Stimulated activated naive B cell treated with anti-CD40 and anti-IgM and Interleukin-4, amounts not matched to agents 10 μg/mL and 1 μg/mL and 100 μg/mL, for 72 hours (primary cell): ENCODE measurements around the gene TOMM70.
A peak's percentile ranks its signal among the peaks of the same experiment; 100 is the strongest.
"Not testable (repeated sequence)": the region's sequence is repeated elsewhere in the genome, so short reads cannot be mapped to it uniquely, and the experiment has no call there.

Experiments
- ATAC-seq, 2 donors: fragments of 150-1000 bp; cut with Tn5 transposase; replicated peaks; 2 replicates each; pipeline ENCODE4 v1.10.0; 2021; ENCODE audit warnings: moderate library complexity in 1 of 2
- DNase-seq: peaks from one replicate; pipeline ENCODE4 v3.0.0; 2021
- H3K27ac Mint-ChIP-seq: one replicate; pipeline ENCODE4 v1.8.0; 2022; ENCODE audit warnings: mild to moderate bottlenecking, mixed read lengths
- H3K27me3 Mint-ChIP-seq, 2 donors: one replicate each; pipeline ENCODE4 v1.8.0; 2022; ENCODE audit warnings: mixed read lengths in 2 of 2
- H3K36me3 Mint-ChIP-seq, 2 donors: one replicate each; pipeline ENCODE4 v1.8.0; 2022; ENCODE audit warnings: mixed read lengths in 2 of 2, mild to moderate bottlenecking in 1 of 2
- H3K4me1 Mint-ChIP-seq, 2 donors: one replicate each; pipeline ENCODE4 v1.8.0; 2022; ENCODE audit warnings: mixed read lengths in 2 of 2, mild to moderate bottlenecking in 1 of 2
- H3K4me3 Mint-ChIP-seq, 2 donors: one replicate each; pipeline ENCODE4 v1.8.0; 2022; ENCODE audit warnings: mild to moderate bottlenecking in 2 of 2, mixed read lengths in 2 of 2, moderate library complexity in 1 of 2
- H3K9me3 Mint-ChIP-seq, 2 donors: one replicate each; pipeline ENCODE4 v1.8.0; 2022; ENCODE audit warnings: mixed read lengths in 2 of 2, mild to moderate bottlenecking in 1 of 2

The TOMM70 gene

DNA sequence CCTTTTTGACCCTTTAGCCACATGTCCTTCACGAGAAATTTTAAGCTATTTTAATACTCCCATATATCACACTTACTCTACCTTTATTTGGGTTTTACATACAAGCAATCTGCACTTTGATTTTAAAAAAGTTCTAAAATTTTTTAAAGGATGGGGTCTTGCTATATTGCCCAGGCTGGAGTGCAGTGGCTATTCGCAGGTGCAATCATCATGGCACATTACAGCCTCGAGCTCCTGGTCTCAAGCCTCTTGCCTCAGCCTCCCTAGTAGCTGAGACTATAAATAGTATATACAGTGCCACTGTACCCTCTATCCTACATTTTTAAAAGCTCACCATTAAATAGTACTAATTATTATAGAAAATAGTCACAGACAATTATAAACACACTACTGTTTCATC, 36.5 kb downstream of the TOMM70 start:
- ATAC-seq (no peak), DNase-seq (no peak)
- no peak overlapping the region for H3K4me3 Mint-ChIP-seq
- no peaks in the 10 kb centered on the region for H3K27me3 Mint-ChIP-seq
- no peaks in the 10 kb centered on the region for H3K4me1 Mint-ChIP-seq
- peaks cover 35 to 47% of the 10 kb centered on the region in 2 donors for H3K36me3 Mint-ChIP-seq
- H3K9me3 Mint-ChIP-seq, result peaks cover 3 to 4% of the 10 kb centered on the region in 2 donors
- no peak overlapping the region for H3K27ac Mint-ChIP-seq

DNA sequence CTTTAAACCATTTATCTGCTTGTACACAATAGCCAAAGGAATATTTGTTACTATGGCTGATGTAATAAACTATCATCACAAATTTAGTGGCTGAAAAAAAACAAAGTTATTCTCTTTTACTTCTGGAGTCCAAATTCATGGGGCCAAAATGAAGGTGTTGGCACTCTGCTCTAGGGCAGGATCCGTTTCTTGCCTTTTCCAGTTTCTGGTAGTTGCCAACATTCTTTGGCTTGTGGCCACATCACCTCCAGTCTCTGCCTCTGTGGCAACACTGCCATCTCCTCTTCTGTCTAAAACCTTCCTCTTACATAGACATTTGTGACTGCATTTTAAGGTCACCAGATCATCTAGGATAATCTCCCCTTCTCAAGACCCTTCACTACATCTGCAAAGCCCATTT, 39.0 kb downstream of the TOMM70 start:
- Mint-ChIP-seq H3K4me1 (no peaks in the 10 kb centered on the region), H3K36me3 (peaks cover 44 to 61% of the 10 kb centered on the region in 2 donors), H3K9me3 (peaks cover 3 to 4% of the 10 kb centered on the region in 2 donors), H3K27ac (no peak overlapping the region), H3K27me3 (no peaks in the 10 kb centered on the region), H3K4me3 (no peak overlapping the region)
- no peak for ATAC-seq
- DNase-seq, result no peak

DNA sequence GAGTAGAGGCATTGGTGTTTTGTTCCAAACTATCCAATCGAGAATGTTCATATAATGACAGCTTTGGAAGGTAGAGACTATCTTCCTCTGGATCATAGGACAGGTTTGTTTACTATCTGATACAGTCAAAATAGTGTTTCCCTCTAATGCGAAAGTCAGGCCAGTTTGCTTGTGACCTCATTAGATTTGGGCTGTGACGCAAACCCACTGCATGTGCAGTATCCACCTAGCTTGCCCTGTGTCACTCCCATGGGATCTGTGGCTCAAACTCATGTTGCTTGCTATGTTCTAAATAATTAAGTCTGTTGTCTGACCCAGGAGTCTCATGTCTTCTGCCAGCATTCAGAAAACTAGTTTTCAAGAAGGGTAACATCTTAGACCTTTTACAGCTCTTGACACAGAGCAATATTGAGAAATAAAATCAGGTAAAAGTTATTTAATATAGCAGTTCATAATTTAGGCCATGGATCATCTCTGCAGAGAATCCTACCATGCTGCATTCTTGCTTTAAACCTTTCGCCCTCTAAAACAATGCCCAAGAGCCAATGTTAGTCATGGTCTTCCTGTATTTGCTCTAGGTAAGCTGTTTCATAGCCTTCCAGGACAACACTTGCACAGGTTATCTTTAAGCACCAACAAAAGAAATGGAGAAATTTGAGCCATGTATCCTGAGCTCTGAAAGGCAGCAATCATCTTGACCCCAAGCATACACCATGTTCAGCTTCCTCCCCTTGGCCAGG, 40.0 kb downstream of the TOMM70 start:
- peaks cover 45 to 61% of the 10 kb centered on the region in 2 donors for H3K36me3 Mint-ChIP-seq
- no peak overlapping the region for H3K4me3 Mint-ChIP-seq
- no peaks in the 10 kb centered on the region for H3K27me3 Mint-ChIP-seq
- H3K27ac Mint-ChIP-seq, result peak overlapping the region; percentile 47
- peaks cover 3 to 4% of the 10 kb centered on the region in 2 donors for H3K9me3 Mint-ChIP-seq
- DNase-seq (no peak), ATAC-seq (no peak)
- H3K4me1 Mint-ChIP-seq, result no peaks in the 10 kb centered on the region

DNA sequence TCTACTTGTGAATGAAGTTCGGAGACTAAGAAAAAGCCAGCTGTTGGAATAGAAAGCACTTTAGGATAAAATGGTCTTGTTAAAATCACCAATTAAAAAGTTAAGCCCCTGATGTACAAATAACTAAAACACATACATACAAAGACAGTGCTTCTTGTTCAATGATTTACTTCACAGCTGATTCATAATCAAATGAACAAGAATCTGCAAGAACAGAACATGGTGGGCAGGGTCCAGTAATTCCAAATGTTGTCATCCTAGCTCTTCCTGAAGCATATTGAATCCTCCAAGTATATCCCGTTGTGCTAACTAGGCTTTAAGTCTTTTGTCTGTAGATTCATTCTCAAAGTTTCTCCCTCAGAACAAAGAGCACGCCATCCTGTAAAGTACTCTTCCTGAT, 41.9 kb downstream of the TOMM70 start:
- H3K4me3 Mint-ChIP-seq, result no peak overlapping the region
- DNase-seq (no peak), ATAC-seq (no peak)
- H3K27ac Mint-ChIP-seq, result no peak overlapping the region
- H3K4me1 Mint-ChIP-seq, result peaks cover 0 to 2% of the 10 kb centered on the region in 2 donors
- peaks cover 3 to 4% of the 10 kb centered on the region in 2 donors for H3K9me3 Mint-ChIP-seq
- no peaks in the 10 kb centered on the region for H3K27me3 Mint-ChIP-seq
- H3K36me3 Mint-ChIP-seq, result peaks cover 46 to 63% of the 10 kb centered on the region in 2 donors

DNA sequence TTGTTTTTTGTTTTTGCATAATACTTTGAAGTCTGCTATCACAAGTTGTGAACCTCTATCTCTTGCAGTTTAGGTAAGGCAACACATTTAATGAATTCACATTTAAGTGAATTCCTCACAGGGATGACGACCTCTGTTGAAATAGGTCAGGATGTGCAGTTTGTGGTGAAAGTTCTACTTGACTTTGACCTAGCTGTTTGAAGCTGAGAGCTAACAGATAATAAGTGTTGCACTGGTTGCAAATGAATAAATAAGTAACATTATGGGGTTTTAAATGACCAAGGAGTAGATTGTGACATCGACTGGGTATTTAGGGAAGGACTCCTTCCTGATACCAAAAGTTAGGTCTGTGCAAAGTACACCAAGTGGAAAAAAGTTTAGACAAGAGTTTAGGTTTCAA, 42.5 kb downstream of the TOMM70 start:
- ATAC-seq (no peak), DNase-seq (no peak)
- Mint-ChIP-seq H3K27ac (no peak overlapping the region), H3K9me3 (peaks cover 3 to 4% of the 10 kb centered on the region in 2 donors), H3K27me3 (no peaks in the 10 kb centered on the region), H3K4me3 (no peak overlapping the region), H3K4me1 (peaks cover 0 to 2% of the 10 kb centered on the region in 2 donors), H3K36me3 (peaks cover 42 to 59% of the 10 kb centered on the region in 2 donors)

DNA sequence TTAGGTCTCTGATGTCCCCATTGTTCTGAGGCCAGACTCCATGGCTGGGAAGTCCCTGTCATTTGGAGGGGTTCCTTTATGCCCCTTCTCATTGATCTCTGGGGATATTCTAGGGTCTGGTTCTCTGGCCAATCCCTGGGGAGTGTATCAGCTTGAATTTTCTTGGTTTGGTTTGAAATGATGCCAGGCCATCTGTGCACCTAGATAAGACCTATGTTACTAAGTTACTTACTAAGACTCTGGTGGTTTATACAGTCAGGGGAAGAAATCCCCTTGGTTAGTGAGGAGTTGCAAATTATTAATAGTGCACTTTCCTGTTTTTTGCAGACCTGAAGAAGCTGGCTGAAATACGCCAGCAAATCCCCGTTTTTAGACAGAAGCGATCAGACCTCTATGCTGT, 46.0 kb downstream of the TOMM70 start:
- no peak overlapping the region for H3K4me3 Mint-ChIP-seq
- no peak for DNase-seq
- H3K9me3 Mint-ChIP-seq, result peaks cover 0 to 3% of the 10 kb centered on the region in 2 donors
- H3K27ac Mint-ChIP-seq, result no peak overlapping the region
- no peak for ATAC-seq
- peaks cover 0 to 2% of the 10 kb centered on the region in 2 donors for H3K4me1 Mint-ChIP-seq
- H3K36me3 Mint-ChIP-seq, result peaks cover 42 to 63% of the 10 kb centered on the region in 2 donors
- no peaks in the 10 kb centered on the region for H3K27me3 Mint-ChIP-seq

DNA sequence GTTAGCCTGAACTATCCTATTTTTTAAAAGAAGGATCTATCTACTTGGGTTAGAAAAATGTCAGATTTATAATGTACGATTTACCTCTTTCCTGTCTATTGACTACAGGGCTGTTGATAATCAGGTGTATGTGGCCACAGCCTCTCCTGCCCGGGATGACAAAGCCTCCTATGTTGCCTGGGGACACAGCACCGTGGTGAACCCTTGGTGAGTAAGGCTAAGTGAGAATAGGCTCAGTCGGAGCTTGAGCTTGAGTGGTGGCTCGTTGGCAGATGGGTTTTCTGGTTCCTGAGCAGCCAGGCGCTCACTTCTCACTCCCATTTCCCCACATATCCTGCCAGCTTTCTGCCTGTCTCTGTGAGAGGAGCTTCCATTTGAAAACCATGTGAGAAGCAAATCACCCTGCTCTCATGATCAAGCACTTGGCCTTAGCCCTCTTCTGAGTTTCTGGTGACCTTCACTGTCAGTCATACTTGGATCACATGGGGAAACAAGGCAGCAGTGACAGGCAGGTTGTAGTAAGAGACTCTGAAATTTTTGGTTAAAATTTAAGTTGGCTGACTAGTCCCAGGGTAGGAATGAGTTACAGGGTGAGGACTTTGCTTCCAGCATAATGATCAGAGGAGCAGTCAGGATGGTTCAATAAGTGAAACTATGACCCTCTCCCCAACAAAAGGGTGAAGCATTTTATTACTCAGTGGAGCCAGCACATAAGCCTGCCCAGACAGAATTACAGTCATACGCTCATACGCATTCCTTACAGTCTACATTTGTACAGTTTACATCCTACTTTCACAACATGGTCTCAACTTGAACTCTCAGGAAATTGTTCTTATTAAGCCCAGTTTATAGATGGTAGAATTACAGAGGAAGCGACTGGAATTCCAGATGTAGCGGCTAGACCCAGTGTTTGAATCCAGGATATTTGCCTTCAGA, 48.3 kb downstream of the TOMM70 start:
- Mint-ChIP-seq H3K4me1 (peaks cover 0 to 2% of the 10 kb centered on the region in 2 donors), H3K4me3 (no peak overlapping the region), H3K27ac (no peak overlapping the region), H3K27me3 (no peaks in the 10 kb centered on the region), H3K36me3 (peaks cover 43 to 64% of the 10 kb centered on the region in 2 donors), H3K9me3 (peaks cover 0 to 4% of the 10 kb centered on the region in 2 donors)
- ATAC-seq (no peak), DNase-seq (no peak)

DNA sequence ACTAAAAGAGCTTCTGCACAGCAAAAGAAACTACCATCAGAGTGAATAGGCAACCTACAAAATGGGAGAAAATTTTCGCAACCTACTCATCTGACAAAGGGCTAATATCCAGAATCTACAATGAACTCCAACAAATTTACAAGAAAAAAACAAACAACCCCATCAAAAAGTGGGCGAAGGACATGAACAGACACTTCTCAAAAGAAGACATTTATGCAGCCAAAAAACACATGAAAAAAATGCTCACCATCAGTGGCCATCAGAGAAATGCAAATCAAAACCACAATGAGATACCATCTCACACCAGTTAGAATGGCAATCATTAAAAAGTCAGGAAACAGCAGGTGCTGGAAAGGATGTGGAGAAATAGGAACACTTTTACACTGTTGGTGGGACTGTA, 49.1 kb downstream of the TOMM70 start:
- H3K36me3 Mint-ChIP-seq, result peaks cover 48 to 65% of the 10 kb centered on the region in 2 donors
- DNase-seq, H3K9me3 Mint-ChIP-seq, H3K4me1 Mint-ChIP-seq, H3K27ac Mint-ChIP-seq, H3K27me3 Mint-ChIP-seq, ATAC-seq, H3K4me3 Mint-ChIP-seq: not testable (repeated sequence)

DNA sequence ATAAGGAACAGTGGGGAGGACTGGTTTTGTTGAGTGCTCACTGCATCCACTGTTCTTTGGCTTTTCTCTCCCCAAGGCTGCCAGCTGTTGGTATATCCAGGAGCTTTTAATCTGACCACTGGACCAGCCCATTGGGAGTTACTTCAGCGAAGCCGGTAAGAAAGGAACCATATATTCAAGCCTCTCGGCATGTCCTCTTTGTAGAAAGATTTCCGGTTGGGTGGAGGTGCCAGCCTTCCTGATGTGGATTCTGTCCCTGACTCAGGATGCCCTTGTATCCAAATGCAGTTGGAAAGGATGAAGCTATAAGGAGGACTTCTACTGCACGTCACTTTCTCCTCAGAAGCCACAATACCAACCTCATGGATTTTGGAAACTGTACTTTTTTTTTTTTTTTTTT, 52.2 kb downstream of the TOMM70 start:
- H3K27ac Mint-ChIP-seq, result no peak overlapping the region
- peaks cover 0 to 4% of the 10 kb centered on the region in 2 donors for H3K9me3 Mint-ChIP-seq
- H3K27me3 Mint-ChIP-seq, result no peaks in the 10 kb centered on the region
- no peaks in the 10 kb centered on the region for H3K4me1 Mint-ChIP-seq
- ATAC-seq (no peak), DNase-seq (no peak)
- H3K36me3 Mint-ChIP-seq, result peaks cover 55 to 78% of the 10 kb centered on the region in 2 donors
- no peak overlapping the region for H3K4me3 Mint-ChIP-seq

DNA sequence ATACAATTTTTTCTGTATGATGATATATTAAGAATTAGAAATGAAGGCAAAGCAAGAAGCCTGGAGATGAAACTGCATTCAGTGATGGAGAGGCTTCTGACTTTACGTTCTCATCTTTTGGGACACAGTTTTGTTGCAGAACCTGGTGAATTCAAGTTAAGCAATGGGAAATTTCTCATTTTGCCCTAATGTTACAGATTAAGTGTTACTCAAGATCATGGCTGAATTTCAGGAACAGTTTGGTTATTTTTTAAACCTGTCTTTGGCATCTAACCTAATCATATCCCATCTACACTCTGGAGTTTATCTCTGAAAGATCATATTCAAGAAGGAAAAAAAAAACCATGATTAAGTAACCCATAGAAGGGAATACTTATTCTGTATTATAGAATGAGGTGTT, 60.4 kb downstream of the TOMM70 start:
- Mint-ChIP-seq H3K4me1 (peaks cover 8 to 14% of the 10 kb centered on the region in 2 donors), H3K4me3 (no peak overlapping the region), H3K9me3 (peaks cover 0 to 1% of the 10 kb centered on the region in 2 donors), H3K27me3 (no peaks in the 10 kb centered on the region), H3K36me3 (peaks cover 35 to 62% of the 10 kb centered on the region in 2 donors), H3K27ac (no peak overlapping the region)
- no peak for ATAC-seq
- DNase-seq, result no peak

DNA sequence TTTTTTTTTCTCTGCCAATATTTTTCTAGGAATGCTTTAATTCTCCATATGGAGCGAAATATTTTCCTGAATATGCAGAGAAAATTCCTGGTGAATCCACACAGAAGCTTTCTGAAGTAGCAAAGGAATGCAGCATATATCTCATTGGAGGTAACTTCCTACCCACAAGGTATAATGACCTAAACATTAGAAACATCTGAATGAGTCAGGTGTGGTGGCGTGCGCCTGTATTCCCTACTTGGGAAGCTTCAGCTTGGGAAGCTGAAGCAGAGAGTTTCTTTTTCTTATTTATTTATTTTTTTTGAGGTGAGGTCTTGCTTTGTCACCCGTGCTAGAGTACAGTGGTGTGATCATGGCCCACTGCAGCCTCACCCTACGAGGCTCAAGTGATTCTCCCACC, 61.1 kb downstream of the TOMM70 start:
- H3K27ac Mint-ChIP-seq, result no peak overlapping the region
- peaks cover 12 to 20% of the 10 kb centered on the region in 2 donors for H3K4me1 Mint-ChIP-seq
- H3K36me3 Mint-ChIP-seq, result peaks cover 31 to 62% of the 10 kb centered on the region in 2 donors
- no peak overlapping the region for H3K4me3 Mint-ChIP-seq
- no peaks in the 10 kb centered on the region for H3K27me3 Mint-ChIP-seq
- ATAC-seq (no peak), DNase-seq (no peak)
- peaks cover 0 to 1% of the 10 kb centered on the region in 2 donors for H3K9me3 Mint-ChIP-seq

- H3K36me3 Mint-ChIP-seq, result peaks cover 28 to 53% of the 10 kb centered on the region in 2 donors
- DNase-seq (no peak), ATAC-seq (no peak)
- no peak overlapping the region for H3K27ac Mint-ChIP-seq
- H3K27me3 Mint-ChIP-seq, result no peaks in the 10 kb centered on the region
- no peak overlapping the region for H3K4me3 Mint-ChIP-seq
- peaks cover 0 to 1% of the 10 kb centered on the region in 2 donors for H3K9me3 Mint-ChIP-seq
- H3K4me1 Mint-ChIP-seq, result peaks cover 12 to 20% of the 10 kb centered on the region in 2 donors
Measured at GRCh38 chr3:100338911-100339310, 62.0 kb downstream of the TOMM70 start.

DNA sequence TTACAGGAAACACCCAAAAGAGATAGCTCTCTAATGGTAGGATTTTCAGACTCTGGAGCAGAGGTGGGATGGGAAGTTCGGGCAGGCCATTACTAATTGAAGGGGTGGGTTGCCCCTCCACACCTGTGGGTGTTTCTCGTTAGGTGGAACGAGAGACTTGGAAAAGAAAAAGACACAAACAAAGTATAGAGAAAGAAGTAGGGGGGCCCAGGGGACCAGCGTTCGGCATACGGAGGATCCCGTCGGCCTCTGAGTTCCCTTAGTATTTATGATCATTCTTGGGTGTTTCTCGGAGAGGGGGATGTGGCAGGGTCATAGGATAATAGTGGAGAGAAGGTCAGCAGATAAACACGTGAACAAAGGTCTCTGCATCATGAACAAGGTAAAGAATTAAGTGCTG, 64.7 kb downstream of the TOMM70 start:
- not testable (repeated sequence) for H3K9me3 Mint-ChIP-seq, ATAC-seq, H3K27me3 Mint-ChIP-seq, DNase-seq
- peak overlapping the region in 1 of 2 donors; percentile 99 for H3K4me3 Mint-ChIP-seq
- H3K4me1 Mint-ChIP-seq, result peaks cover 12 to 20% of the 10 kb centered on the region in 2 donors
- peak overlapping the region; percentile 10 for H3K27ac Mint-ChIP-seq
- H3K36me3 Mint-ChIP-seq, result peaks cover 13 to 32% of the 10 kb centered on the region in 2 donors

DNA sequence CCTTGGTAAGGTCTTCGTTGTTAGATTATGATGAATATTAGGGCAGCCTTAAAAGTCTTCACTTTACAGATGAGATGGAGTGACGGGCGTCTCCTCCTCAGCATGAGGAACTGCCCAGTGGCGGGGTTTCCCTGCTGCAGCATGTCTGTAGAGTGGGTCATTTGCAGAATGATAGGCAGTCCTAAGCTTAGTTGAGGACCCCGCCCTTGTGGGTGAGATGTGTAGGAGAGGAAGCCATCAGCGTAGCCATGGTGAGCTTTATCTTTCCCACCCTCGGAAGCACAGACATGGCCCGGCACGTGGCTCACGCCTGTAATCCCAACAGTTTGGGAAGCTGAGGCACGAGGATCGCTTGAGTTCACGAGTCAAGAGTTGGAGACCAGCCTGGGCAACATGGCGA, 65.5 kb downstream of the TOMM70 start:
- H3K36me3 Mint-ChIP-seq, result peaks cover 7 to 25% of the 10 kb centered on the region in 2 donors
- H3K9me3 Mint-ChIP-seq, result no peaks in the 10 kb centered on the region
- peak overlapping the region; percentile 94 to 99 for H3K4me3 Mint-ChIP-seq
- H3K27ac Mint-ChIP-seq, result peak overlapping the region; percentile 100
- peak; percentile 65 for DNase-seq
- peak; percentile 76 to 83 for ATAC-seq
- H3K27me3 Mint-ChIP-seq, result no peaks in the 10 kb centered on the region
- peaks cover 12 to 20% of the 10 kb centered on the region in 2 donors for H3K4me1 Mint-ChIP-seq
